Astrocyte of the hippocampus (primary cell): ENCODE measurements around the gene FLT1.

Experiments used
- DNase-seq: peaks from one replicate; pipeline ENCODE4 v3.0.0; 2011; ENCODE audit warnings: low read depth, low spot score

The FLT1 gene

DNA sequence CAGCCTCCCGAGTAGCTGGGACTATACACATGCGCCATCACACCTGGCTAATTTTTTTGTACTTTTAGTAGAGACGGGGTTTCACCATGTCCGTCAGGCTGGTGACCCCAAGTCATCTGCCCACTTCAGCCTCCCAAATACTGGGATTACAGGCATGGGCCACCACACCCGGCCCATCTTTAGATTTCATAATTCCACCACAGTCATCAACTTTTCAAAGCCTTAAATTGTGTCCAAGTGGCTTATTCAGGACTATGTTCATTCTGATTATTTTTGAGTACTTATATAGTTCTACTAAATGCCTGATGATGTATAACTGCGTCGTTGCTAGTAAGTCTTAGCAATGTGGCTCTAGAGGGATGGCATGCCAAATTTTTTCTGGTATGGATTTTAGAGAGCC is 36.9 kb downstream of the FLT1 start:
- DNase-seq = no peak

DNA sequence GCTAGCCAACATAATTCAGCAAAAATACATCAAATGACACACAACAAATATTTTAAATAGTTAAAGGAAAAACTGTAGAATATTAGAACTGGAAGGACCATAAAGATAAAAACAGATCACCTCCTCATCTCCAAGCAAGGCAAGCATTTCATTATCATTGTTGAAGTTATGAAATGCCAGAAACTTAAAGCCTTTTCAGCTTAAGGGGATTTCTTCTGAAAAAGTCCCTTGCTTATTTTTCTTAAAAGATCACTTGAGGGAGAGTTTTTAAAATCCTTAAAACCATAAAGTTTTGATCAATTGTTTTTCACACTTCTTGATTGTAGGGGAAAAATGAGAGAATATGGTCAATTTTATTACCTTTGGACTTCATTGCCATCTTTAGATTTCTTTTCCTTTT is 37.4 kb downstream of the FLT1 start:
- no peak for DNase-seq

DNA sequence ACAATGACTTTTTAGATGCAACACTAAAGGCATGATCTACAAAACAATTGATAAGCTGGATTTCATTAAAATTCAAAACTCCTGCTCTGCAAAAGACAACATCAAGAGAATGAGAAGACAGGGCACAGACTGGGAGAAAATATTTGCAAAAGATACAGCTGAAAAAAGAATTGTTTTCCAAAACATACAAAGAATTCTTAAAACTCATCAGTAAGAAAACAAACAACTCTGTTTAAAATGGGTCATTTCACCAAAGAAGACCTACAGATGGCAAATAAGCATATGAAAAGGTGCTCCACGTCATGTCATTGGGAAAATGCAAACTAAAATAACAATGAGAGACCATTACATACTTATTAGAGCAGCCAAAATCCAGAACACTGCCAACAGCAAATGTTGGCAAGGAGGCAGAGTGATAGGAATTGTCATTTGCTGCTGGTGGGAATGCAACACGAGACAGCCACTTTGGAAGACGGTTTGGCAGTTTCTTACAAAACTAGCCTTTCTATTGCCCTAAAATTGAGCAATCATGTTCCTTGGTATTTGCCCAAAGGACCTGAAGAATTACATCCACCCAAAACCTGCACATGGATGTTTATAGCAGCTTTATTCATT is 39.2 kb downstream of the FLT1 start:
- no peak for DNase-seq

DNA sequence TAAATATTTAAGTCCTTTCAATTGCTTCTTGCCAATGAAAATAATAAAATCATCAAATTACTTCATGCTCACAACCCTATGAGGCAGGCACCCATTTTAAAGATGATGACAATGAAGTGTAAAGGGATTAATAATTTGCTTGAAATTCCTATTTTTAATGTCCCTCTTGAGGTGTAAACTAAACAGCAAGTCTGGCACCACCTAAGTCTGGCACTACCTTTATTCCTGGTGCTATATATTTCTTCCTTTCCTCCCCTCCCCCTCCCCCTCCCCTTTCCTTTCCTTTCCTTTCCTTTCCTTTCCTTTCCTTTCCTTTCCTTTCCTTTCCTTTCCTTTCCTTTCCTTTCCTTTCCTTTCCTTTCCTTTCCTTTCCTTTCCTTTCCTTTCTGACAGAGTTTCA is 42.2 kb downstream of the FLT1 start:
- no peak for DNase-seq

DNA sequence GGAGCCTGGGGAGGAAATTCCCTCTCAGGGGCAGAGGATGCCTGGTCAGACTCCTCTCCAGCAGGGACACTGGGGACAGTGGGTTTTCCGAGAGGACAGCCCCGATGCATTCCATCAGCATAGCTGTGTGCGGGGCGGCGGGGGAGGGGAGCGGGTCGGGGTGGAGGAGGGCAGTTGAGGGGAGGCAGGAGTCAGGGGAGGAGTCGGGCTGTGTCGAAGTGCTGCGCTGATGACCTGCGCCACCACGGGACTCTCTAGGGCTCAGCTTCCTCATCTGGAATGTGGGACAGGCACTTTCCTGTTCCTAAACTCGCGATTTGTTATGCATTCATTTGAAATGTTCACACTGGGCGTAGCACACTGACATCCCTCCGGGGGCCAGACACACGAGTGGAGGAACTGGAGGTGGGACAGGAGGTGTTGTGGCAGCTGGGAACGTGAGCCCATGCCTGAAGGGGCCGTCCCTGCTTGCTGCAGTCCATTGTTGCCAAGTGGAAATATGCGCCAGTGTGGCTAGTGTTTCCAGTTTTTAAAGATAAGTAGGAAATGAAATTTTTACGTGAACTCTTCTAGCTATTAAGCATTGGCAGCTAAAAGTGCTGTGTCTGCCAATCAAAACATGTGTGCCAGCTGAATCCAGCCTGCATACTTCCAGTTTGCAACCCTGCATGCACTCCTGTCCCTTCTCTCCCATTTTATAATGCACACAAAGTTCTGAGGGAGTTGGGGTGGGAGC is 43.3 kb downstream of the FLT1 start:
- peak; percentile 5 for DNase-seq

DNA sequence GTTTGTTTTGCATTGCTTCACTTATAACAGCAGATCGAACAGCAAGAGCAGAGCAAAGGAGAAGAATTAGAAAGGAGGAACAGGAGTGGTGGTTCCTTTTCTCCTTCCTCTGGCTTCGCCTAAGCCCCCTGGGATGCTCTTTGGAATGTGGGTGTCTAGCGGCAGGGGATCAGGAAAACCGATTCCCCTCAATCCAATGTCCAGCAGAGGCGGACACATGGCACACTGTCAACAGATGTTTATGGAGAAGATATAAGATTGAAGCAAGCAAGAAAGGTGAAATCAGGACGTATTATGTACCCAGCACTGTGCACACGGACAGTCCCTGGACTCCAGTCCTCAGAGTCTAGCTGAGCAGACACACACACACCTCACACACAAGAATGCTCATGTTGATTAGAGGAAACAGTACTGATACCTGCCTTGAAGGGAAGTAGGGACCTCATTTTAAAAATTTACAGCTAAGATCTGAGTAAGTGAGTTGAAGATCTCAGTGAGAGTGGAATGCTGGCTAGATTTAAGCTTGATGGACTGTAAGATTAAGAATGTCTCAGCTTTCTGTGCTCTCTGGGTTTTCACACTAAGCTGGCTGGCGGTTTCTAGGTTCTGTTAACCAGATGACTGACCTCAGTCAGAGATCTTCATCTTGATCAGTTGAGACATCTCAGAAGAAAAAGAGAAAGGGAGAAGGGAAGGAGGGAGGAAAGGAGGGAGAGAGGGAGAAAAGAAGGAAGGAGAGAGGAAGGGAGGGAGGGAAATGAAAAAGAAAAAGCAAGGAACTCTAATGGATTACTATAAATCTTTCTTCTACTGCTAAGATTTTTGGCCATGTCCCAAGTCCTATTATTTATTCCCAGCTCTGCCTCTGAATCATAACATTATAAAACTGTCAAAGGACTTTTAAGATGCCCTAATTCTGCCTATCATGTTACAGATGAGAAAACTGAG is 44.8 kb downstream of the FLT1 start:
- no peak for DNase-seq

GRCh38 chr13:28448651-28449358 is 46.1 kb downstream of the FLT1 start:
- no peak for DNase-seq

DNA sequence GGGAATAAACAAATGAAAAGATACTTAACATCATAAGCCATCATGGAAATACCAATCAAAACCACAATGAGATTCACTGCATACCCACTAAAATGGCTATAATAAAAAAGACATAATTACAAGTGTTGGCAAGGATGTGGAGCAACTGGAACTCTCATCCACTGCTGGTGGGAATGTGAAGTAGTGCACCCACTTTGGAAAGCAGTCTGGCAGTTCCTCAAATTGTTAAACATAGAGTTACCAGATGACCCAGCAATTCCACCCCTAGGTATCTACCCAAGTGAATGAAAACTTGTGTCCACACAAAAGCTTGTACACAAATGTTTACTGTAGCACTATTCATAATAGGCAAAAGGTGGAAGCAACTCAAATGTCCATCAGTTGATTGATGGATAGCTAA is 46.9 kb downstream of the FLT1 start:
- DNase-seq = no peak

DNA sequence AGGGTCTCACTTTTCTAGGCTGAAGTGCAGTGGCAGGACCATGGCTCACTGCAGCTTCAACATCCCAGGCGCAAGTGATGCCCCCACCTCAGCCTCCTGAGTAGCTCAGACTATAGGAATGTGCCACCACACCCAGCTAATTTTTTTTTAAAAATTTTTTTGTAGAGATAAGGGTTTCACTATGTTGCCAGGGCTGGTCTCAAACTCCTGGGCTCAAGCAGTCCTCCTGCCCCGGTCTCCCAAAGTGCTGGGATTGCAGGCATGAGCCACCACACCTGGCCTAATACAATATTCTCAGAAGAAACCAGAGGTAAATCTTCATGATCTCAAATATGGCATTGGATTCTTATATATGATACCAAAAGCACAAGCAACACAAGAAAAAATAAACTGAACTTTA is 47.7 kb downstream of the FLT1 start:
- no peak for DNase-seq

DNA sequence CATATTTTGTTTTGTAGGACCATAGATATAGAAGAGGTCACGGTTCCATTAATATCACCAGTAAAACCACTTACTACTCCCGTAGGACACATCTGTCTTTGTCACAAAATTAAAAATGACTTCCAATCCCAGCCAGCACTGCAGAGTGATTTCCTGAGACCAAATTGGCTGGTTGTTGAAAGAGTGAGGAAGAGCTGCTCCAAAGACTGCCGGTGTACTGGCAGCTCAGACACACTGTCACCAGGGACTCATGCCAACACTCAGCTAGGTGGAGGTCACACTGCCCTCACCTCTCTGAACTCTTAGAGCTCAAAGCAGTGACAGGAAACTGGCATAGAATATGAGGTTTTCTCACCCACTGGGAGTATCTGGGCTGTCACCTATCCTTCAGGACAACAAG is 52.1 kb downstream of the FLT1 start:
- no peak for DNase-seq

DNA sequence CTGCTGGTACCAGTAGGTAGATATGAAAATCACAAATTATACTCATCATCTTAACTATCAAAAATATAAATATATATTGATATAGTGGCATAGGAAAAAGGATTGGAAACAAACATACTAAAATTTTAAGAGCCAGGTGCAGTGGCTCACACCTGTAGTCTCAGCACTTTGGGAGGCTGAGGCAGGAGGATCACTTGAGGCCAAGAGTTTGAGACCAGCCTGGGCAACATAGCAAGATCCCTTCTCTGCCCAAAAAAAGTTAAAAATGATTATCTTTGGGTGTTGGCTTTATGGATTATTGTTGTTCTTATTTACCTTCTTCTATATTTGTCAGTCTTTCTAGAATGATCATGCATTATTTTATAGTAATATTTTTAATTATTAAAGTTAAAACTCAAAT is 53.4 kb downstream of the FLT1 start:
- DNase-seq = no peak

DNA sequence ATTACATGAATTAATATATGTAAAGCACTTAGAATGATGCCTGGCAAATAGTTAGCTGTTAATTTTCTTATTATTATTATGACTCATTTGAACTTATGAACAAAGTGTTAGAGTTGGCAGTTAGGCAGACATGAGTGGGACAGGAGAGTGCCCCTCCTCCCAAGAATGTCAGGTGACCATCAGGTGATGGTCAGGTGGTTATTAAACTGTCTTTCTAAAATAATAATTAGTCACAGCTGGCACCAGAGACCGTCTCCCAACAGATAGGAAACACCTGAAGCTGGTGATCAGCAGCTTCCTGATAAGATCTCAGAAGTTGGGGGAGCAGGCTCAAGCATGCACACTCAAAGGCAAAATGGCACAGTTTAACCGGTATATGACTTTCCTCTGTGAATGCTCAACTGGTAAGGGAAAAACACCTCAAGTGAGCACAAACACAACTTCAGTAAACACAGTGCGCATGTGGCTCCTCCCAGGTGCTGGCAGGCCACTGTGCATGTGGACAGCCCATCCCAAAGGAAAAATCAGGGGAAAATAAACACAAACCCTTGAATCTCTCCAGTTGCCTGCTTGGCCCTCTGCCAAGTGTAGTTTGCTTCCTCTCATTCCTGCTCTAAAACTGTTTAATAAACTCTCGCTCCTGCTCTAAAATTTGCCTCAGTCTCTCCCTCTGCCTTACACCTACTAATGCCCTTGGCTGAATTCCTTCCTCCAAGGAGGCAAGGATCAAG is 54.0 kb downstream of the FLT1 start:
- no peak for DNase-seq

GRCh38 chr13:28438598-28439334 is 56.2 kb downstream of the FLT1 start:
- DNase-seq = no peak

DNA sequence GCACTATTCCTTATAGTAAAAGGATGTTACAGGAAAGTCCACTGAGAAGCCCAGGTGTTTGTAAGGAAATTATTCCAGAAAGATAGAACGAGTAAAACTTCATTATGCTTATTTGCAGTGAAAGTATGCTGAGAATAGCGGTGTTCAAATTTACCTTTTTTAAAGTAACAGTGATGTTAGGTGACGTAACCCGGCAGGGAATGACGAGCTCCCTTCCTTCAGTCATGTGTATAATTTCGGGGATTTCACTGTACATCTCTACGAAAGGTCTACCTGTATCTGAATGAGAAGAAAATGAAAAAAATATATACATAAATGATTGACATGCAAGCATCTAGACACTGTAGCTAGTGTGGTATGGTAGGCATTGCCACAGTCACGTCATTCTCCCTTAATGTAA is 56.9 kb downstream of the FLT1 start:
- no peak for DNase-seq

DNA sequence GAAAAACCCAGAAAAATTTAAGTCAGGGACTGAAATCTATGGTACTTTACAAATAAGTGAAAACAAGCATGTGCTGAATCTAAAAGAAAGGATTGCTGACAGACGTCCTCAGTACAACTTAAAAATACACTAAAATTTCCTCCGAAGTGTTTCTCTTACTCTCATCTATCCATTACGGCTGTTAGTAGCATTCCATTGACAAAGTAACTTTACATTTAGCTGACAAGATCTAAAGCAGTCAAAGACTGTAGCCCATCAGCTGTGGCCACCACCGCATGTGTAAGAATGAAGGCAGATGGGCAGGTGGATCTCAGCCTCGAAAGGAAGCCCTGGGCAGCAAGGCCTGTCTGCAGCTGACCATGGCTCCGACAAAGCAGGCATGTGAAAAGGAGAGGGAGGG is 59.0 kb downstream of the FLT1 start:
- DNase-seq = no peak

DNA sequence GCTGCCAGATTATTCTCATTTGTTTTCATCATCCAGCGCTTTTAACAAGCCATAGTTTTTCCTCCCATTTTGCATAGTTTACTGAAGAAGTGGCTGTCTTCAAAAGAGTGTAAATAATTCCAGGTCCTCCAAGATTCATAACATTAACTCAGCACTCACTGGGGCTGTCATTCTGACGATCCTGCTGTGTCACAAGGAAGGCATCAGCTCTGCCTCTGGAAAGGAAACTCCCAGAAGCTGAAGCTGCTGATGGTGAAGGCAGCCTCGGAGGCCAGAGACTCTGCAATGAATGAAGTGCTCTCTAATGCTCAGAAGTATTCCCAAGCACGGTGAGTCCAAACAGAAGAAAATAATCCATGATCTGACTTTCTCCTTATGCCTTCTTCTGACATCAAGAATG is 60.0 kb downstream of the FLT1 start:
- no peak for DNase-seq

DNA sequence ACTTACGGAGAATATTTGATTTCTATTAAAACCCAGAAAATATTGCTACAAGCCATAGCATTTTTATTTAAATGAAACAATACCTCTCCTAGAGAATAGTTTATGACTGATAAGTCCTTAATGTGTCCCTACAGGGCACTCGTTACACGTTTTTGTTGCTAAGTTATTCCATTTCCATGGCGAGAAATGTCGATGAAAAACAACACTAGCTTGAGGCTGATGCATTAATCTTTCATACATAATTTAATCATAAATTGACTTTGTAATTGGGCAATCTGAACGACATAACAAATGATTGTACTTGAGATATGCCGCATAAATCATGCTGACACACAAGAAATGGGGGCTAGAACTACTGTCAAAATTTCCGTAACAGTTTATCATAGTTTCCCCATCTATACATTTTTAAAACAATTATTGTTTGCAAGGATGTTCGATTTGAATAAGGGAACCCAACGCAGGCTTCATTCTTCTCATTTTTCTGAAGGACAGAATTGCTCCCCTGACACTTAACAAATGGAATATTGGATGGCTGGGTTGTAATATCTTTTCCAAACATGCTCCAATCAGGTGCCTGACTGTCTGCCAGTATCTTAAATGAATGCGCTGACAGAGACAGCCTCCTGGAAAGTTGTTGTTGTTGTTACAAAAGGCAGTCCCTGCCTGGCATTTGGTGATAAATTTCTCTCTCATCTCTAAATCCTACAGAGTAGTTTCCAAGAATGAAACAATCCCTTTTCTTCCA is 61.9 kb downstream of the FLT1 start:
- no peak for DNase-seq

- no peak for DNase-seq
These were observed 65.1 kb downstream of the FLT1 start for GRCh38 chr13:28429685-28430290.

GRCh38 chr13:28429096-28429495 is 65.8 kb downstream of the FLT1 start:
- DNase-seq = no peak
